GM19193 (cell line): ENCODE results near the gene NEDD8.
A peak's percentile ranks its signal among the peaks of the same experiment; 100 is the strongest.

Experiments
- POLR2A ChIP-seq: IDR thresholded peaks from 4 replicates; pipeline ENCODE4 v1.6.1; 2011; ENCODE audit not compliant: insufficient read depth, insufficient read length; ENCODE audit errors: extremely low read depth

Gene NEDD8

DNA sequence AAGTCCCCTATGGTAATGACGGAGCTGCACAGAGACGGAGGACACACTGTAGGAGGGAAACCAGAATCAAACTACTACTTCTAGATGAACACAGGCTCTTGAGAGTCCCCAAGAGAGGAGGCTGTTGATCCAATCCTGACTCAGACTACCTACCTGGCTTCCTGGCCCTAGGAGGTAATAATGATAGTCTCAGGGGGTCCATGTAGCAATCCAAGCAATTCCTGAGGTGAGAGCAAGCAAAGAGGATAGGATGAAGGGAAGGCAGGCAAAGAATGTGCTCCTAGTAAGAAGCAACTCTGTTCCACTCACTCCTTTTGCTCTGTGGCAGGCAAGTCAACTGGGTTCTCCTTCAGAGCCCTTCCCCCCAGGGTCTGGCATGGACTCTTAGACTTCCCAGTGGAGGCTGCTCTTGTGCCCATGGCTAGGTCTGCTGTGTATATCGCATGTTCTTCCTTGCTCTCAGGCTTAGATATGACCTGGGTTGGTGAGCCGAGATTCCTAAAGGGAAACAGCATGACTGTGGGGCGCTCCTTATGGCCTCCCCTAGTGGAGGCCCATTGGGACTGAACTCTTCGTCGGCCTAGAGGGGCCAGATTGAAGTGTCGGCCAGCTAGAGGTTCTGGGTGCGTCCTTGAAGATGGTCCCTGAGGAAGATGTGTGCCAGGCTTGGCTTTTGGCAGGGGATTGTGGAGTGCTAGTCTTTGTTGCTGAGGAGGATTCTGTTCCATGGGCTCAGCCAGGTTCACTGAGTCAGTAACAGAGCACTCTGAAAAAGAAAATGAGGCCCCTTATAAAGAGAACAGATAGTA lies 8.1 kb upstream of the NEDD8 start:
- TF ChIP-seq POLR2A, result no peak

- no peak for TF ChIP-seq POLR2A
These were observed 6.4 kb upstream of the NEDD8 start for GRCh38 chr14:24238527-24239037.

DNA sequence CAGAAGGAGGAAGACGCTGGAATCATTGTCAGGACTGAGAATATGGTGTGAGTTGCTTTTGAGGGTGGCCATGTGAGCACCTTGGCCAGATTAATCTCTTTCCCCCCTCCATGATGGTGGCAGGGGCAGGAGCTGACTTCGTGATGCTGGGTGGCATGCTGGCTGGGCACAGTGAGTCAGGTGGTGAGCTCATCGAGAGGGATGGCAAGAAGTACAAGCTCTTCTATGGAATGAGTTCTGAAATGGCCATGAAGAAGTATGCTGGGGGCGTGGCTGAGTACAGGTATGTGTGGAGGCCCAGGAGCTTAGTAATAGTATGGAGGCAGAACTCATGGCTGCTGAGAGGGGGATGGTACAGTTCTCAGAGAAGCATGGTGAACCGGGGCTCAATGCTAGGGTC lies 6.0 kb upstream of the NEDD8 start:
- TF ChIP-seq POLR2A, result no peak

GRCh38 chr14:24237463-24237955 lies 5.3 kb upstream of the NEDD8 start:
- TF ChIP-seq POLR2A, result no peak

- TF ChIP-seq POLR2A, result peak; percentile 22
These were observed 4.7 kb upstream of the NEDD8 start for GRCh38 chr14:24236689-24237462.

DNA sequence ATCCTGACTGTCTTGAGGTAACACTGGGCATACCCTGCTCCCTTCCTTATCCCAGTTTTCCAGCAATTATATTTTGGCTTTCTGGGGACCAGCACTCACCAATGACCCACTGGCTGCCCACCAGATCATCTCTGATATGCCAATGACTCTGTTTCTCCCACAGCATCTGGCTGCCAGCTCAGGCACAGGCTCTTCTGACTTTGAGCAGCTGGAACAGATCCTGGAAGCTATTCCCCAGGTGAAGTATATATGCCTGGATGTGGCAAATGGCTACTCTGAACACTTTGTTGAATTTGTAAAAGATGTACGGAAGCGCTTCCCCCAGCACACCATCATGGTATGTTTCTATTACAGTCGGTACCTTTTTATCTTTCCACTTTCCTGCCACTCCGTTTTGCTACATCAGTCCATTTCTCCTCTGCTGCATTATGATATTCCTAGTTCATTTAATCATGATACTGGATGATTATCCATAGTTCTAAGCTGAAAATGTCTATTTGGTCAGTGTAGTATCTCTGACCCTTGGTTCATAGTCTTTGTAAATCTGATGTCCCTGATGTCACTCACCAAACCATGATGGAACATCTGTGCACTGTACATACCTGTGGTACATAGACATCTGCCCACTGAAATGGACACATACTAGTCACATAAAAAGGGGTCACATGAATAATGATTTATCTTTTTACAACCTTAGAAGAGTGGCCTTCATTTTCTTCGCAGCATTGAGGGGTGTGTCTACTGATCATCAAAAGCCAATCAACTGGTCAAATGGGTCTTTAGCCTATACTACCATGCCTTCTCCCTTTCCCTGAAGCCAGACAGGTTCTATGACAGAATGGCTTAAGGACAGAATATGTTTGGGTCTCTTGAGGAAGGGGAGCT lies 3.9 kb upstream of the NEDD8 start:
- TF ChIP-seq POLR2A, result no peak

DNA sequence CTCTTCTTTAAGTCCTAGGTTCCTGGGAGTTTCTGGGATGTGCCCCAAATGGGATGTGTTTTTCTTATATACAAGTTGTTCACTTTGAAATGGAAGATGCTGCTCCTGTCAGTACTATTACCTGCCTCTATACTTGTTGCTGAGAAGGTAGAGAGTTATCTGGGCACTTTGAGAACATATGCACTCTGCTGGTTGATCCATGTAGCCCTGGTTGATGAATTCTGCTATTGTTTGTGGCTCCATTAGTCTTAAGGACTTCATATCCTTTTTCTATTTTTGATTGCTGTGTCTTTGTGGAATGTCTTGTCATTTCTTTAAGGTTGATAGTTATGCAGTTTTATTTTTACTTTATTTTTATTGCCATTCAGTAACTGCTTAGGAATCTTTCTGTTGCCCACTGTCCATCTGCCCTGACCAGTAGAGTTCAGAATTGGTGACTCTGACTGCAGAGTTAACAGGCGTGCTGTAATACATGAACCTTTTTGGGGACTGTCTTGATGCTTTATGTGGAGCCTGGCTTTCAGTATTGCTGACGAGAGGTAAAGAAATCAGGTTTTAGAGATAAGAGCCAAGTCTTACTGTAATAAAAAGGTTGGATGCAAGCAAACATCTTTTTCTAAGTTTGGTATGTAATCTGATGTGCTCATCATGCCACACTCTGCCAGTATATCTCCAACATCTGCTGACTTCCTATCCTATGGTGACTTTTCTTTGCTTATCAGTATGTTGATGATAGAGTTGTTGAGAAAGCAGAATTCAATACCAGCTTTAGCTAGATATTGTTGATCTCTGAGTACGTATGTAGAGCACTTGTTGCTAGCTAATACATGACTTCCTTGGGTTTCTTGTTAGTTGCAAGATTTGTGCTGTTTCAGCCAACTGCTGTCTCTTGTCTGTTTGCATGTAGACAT lies 2.2 kb upstream of the NEDD8 start:
- no peak for TF ChIP-seq POLR2A

DNA sequence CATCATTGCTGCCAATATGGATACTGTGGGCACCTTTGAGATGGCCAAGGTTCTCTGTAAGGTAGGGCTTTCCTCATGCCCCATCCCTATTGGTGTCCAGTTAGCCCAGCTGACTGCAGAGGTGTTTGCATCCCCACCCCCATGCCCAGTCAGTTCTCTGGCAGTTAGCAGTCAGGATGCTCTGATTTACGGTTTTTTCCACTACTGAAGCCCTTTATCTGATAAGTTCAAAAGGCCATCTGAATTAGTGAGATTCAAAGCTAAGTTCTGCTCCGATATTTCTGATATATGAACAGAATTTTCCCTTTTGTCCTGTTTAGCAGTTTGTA lies 1.3 kb upstream of the NEDD8 start:
- TF ChIP-seq POLR2A, result no peak

- peak; percentile 60 for TF ChIP-seq POLR2A
These were observed 724 bp upstream of the NEDD8 start, which contains the start of gene GMPR2 for GRCh38 chr14:24232645-24233537. TSS of gene GMPR2 (plus strand) at chr14:24232929. CDS start at chr14:24233254, 325 bp downstream.

DNA sequence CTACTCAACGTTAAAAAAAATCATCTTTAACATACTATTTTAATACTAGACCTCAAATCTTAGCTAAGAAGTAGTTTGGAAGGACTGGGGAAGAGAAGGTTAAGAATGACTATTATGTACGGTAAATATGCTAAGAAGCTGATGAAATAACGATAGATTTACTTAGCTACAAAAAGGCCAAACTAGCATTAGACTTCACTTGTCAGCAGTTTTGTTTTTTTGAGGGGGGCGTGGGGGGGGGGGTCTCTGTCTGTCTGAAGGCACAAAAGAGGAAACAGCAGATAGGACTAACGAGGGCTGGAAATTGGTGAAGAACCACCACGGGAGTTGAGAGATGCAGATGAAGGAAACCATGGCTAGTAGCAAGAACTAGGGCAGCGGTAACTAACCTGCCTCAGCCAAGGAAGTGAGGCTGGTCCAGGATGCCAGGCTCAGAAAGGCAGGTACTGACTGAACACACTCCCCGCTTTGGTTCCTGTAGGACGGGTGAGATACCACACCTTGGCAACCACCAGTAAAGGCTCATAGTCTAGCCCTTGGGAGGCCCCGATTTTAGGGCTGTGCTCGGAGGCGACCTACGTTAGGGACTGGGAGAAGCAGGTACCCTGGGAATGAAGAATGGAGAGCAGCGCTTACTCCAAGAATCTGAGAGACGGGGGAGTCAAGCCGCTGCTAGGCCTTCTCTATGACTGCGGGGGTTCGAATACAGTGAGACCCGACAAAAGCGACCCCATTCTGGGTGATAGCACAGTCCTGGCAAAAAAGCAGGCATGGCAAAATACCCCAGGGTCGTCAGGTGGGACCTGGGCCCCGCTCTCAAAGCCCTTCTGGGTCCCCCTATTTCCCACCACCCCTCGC lies 675 bp downstream of the NEDD8 start:
- no peak for TF ChIP-seq POLR2A

DNA sequence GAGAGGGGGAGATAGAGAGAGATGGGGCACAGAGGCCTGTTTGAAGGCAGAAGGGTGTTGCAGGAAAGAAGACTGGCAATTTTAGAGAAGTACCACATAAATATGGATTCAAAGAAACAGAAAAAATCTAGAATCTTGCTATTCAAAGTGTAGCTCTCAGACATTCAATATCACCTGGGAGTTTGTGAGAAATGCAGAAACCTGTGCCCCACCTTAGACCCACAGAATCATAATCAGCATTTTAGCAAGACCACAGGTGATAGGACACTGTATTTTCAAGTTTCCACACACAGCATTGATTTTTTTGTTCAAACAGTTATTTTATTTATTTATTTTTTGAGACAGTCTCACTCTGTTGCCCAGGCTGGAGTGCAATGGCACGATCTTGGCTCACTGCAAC lies 3.3 kb downstream of the NEDD8 start:
- TF ChIP-seq POLR2A, result no peak

GRCh38 chr14:24226473-24226872 lies 5.7 kb downstream of the NEDD8 start:
- TF ChIP-seq POLR2A, result no peak
